B cell (primary cell): Measurements from ENCODE around the gene PPP3CA. TPM values are rescaled to one million over a fixed set of nuclear protein-coding genes. Genes with fewer than 3 reads are reported as not detected.
A peak's percentile ranks its signal among the peaks of the same experiment; 100 is the strongest.

ENCODE experiments used
- ATAC-seq: fragments of 200-7000 bp; cut with Tn5 transposase; one replicate; pipeline ENCODE4 v1.10.0; 2021; ENCODE audit warnings: low read depth, mild to moderate bottlenecking, moderate number of reproducible peaks, moderate library complexity
- CTCF ChIA-PET: fragments of 350-600 bp; sonication (Branson Sonifier 250); formaldehyde crosslinking; loops from one replicate; lab custom pipeline; 2021; ENCODE audit warnings: antibody characterized with exemption, inconsistent platforms; lab: Charles Lee
- POLR2A ChIA-PET: fragments of 350-600 bp; sonication (Branson Sonifier 250); formaldehyde crosslinking; loops from one replicate; lab custom pipeline; 2021; ENCODE audit warnings: antibody characterized with exemption; lab: Charles Lee
- DNase-seq: peaks from one replicate; pipeline ENCODE4 v3.0.0; 2013
- H2AFZ ChIP-seq: 2 replicates; pipeline ENCODE4 v1.6.1; 2012; ENCODE audit warnings: mild to moderate bottlenecking, low read depth, low read length; ENCODE audit not compliant: insufficient read depth, poor library complexity, severe bottlenecking
- H3K27ac ChIP-seq, 2 donors: 1 replicate in 1 of 2; 2 replicates in 1 of 2; pipeline ENCODE4 v1.5.1; 2012 to 2013; ENCODE audit warnings: low read length in 2 of 2, mild to moderate bottlenecking in 2 of 2, moderate library complexity in 1 of 2
- H3K27me3 ChIP-seq, 4 experiments: fragments of 200-600 bp in 1 of 4; sonication (generic) in 1 of 4; replicated peaks in 1 of 4; 1 replicate in 2 of 4; 2 replicates in 2 of 4; pipeline versions ENCODE4 v1.6.1 to v1.7.0; 2013 to 2016; ENCODE audit warnings: low read length in 3 of 4, mild to moderate bottlenecking in 2 of 4, mixed read lengths in 1 of 4, moderate library complexity in 1 of 4; ENCODE audit not compliant: insufficient read depth in 4 of 4, control insufficient read depth in 3 of 4; ENCODE audit errors: control extremely low read depth in 1 of 4
- H3K36me3 ChIP-seq, 2 experiments: replicated peaks in 1 of 2; 1 replicate in 1 of 2; 2 replicates in 1 of 2; pipeline versions ENCODE4 v1.6.1 to v1.7.1; 2013; ENCODE audit warnings: low read length in 1 of 2; ENCODE audit not compliant: insufficient read depth in 2 of 2, control insufficient read depth in 1 of 2; ENCODE audit errors: control extremely low read depth in 1 of 2, extremely low read depth in 1 of 2
- H3K4me1 ChIP-seq, 2 donors: fragments of 200-600 bp in 1 of 2; sonication (generic) in 1 of 2; 1 replicate in 1 of 2; 2 replicates in 1 of 2; pipeline versions ENCODE4 v1.5.1 to v1.6.1; 2013 to 2017; ENCODE audit warnings: low read length in 2 of 2; ENCODE audit not compliant: control insufficient read depth in 2 of 2, insufficient read depth in 2 of 2
- H3K4me2 ChIP-seq: replicated peaks from 2 replicates; pipeline ENCODE3; 2012; ENCODE audit warnings: mild to moderate bottlenecking, low read depth, low read length; ENCODE audit not compliant: poor library complexity, severe bottlenecking
- H3K4me3 ChIP-seq, 5 experiments: fragments of 200-600 bp in 1 of 5; sonication (generic) in 1 of 5; 1 replicate in 3 of 5; 2 replicates in 2 of 5; pipeline versions ENCODE4 v1.5.1 to v1.7.0; 2011 to 2016; ENCODE audit warnings: low read length in 4 of 5, mild to moderate bottlenecking in 4 of 5, low read depth in 2 of 5, control low read depth in 1 of 5, moderate library complexity in 1 of 5; ENCODE audit not compliant: insufficient read depth in 1 of 5; ENCODE audit errors: control extremely low read depth in 1 of 5, extremely low read depth in 1 of 5
- H3K79me2 ChIP-seq: fragments of 200-600 bp; sonication (generic); one replicate; pipeline ENCODE4 v1.6.0; 2016; ENCODE audit warnings: low read length; ENCODE audit not compliant: control insufficient read depth, insufficient read depth
- H3K9ac ChIP-seq: fragments of 200-600 bp; sonication (generic); 2 replicates; pipeline ENCODE4 v1.6.1; 2017; ENCODE audit warnings: mild to moderate bottlenecking, low read length, moderate library complexity
- H3K9me3 ChIP-seq, 3 donors: one replicate each; pipeline versions ENCODE4 v1.6.1 to v1.7.1; 2013; ENCODE audit warnings: low read length in 2 of 3; ENCODE audit not compliant: control insufficient read depth in 2 of 3, insufficient read depth in 1 of 3; ENCODE audit errors: control extremely low read depth in 1 of 3
- H4K20me1 ChIP-seq: 2 replicates; pipeline ENCODE4 v1.6.0; 2012; ENCODE audit warnings: mild to moderate bottlenecking, low read length; ENCODE audit not compliant: insufficient read depth, control insufficient read depth, poor library complexity, severe bottlenecking
- H3K27ac Mint-ChIP-seq: one replicate; pipeline ENCODE4 v1.8.0; 2021; ENCODE audit warnings: mixed read lengths
- H3K27me3 Mint-ChIP-seq: one replicate; pipeline ENCODE4 v1.8.0; 2021; ENCODE audit warnings: mixed read lengths
- H3K4me1 Mint-ChIP-seq: one replicate; pipeline ENCODE4 v1.8.0; 2021; ENCODE audit warnings: mixed read lengths
- H3K4me3 Mint-ChIP-seq: one replicate; pipeline ENCODE4 v1.8.0; 2021; ENCODE audit warnings: mixed read lengths
- H3K9me3 Mint-ChIP-seq: one replicate; pipeline ENCODE4 v1.8.0; 2022; ENCODE audit warnings: mixed read lengths; ENCODE audit not compliant: insufficient read depth
- CTCF ChIP-seq: fragments of 200-600 bp; IDR thresholded peaks from one replicate; pipeline ENCODE4 v1.8.0; 2022; ENCODE audit warnings: antibody characterized with exemption, mild to moderate bottlenecking
- EZH2 ChIP-seq: IDR thresholded peaks from 2 replicates; pipeline ENCODE4 v1.6.1; 2012; ENCODE audit warnings: borderline replicate concordance, low read depth, mild to moderate bottlenecking, moderate library complexity, low read length; ENCODE audit not compliant: insufficient read depth, poor library complexity, severe bottlenecking
- WGBS: methylation state at CpG from one replicate; pipeline ENCODE4 v1.1.5; 2013; ENCODE audit warnings: missing lambda C conversion rate; ENCODE audit not compliant: insufficient coverage; 5-methylcytosine and 5-hydroxymethylcytosine counted together
- intact Hi-C: fragments of 100-400 bp; cut with micrococcal nuclease; formaldehyde crosslinking; loops from one replicate; pipeline ENCODE4 v1.10.0; 2022
- polyA plus RNA-seq: library from polyadenylated mRNA; depleted of rRNA; stranded (reverse); fragments of >200 nt; gene quantifications from 2 replicates; pipeline ENCODE4 v1.2.3, GENCODE V29; 2012
- total RNA-seq, 2 donors: library from RNA; stranded (reverse); fragments of 120-200 nt in 1 of 2; gene quantifications; 1 replicate in 1 of 2; 2 replicates in 1 of 2; pipeline versions ENCODE4 v1.2.3 to v1.2.4, GENCODE V29; 2013 to 2022

PPP3CA gene
- total and polyA plus RNA-seq, 2 donors (not counting 1 experiment from before 2014, with no cell fraction given), result 14.3 to 85.1 TPM

- Mint-ChIP-seq H3K27me3 (peaks cover 2% of the 10 kb centered on the region), H3K4me3 (peak overlapping the region; percentile 44), H3K4me1 (peaks cover 32% of the 10 kb centered on the region), H3K27ac (peak overlapping the region; percentile 48), H3K9me3 (no peaks in the 10 kb centered on the region)
- Histone ChIP-seq H3K27ac (peak overlapping the region in 1 of 2 donors; percentile 7), H3K79me2 (no peaks in the 10 kb centered on the region), H3K4me2 (no peak overlapping the region), H4K20me1 (no peaks in the 10 kb centered on the region), H2AFZ (no peak overlapping the region), H3K4me1 (peaks cover 25% of the 10 kb centered on the region in 2 donors), H3K27me3 (no peaks in the 10 kb centered on the region), H3K9ac (no peak overlapping the region), H3K36me3 (peaks cover 1 to 9% of the 10 kb centered on the region in 2 experiments), H3K4me3 (no peak overlapping the region), H3K9me3 (no peaks in the 10 kb centered on the region)
- peak; percentile 21 for DNase-seq
- CTCF ChIA-PET, result interaction anchor here (0.9 kb wide), 1 partner anchor 927 kb away, joined by 3 read pairs; no protein-coding TSS in a partner anchor
- peak; percentile 58 for ATAC-seq
- POLR2A ChIA-PET, result no interaction called here
- intact Hi-C loops, result no loop called here
- TF ChIP-seq EZH2 (no peak), CTCF (no peak)
- 20% methylated on average over 3 of the region's 4 CpGs for WGBS
These were observed 326.4 kb downstream of the PPP3CA start for GRCh38 chr4:101020956-101021355.

GRCh38 chr4:101019941-101020401 lies 327.4 kb downstream of the PPP3CA start:
- no peak for ATAC-seq
- no peaks in the 10 kb centered on the region for H4K20me1 ChIP-seq
- ChIA-PET POLR2A (interaction anchor here (0.7 kb wide), 1 partner anchor 140 kb away, joined by 5 read pairs; no protein-coding TSS in a partner anchor), CTCF (interaction anchor here (0.7 to 1.1 kb wide), 3 partner anchors 49 to 926 kb away, joined by 3 to 5 read pairs (median 3); no protein-coding TSS in a partner anchor)
- peaks cover 1 to 2% of the 10 kb centered on the region in 2 experiments for H3K36me3 ChIP-seq
- peak overlapping the region; percentile 85 for H3K27ac Mint-ChIP-seq
- H2AFZ ChIP-seq, result no peak overlapping the region
- H3K9ac ChIP-seq, result no peak overlapping the region
- peak overlapping the region in 1 of 2 donors; percentile 22 for H3K27ac ChIP-seq
- peaks cover 25% of the 10 kb centered on the region in 2 donors for H3K4me1 ChIP-seq
- peak overlapping the region; percentile 40 for H3K4me3 Mint-ChIP-seq
- H3K27me3 ChIP-seq, result no peaks in the 10 kb centered on the region
- H3K4me1 Mint-ChIP-seq, result peaks cover 36% of the 10 kb centered on the region
- intact Hi-C loops, result loop anchor here (10.0 kb wide), 1 partner anchor 925 kb away; no protein-coding TSS in a partner anchor
- TF ChIP-seq CTCF (no peak), EZH2 (no peak)
- no peak overlapping the region for H3K4me2 ChIP-seq
- WGBS, result 50% methylated on average over 1 of the region's 1 CpG
- H3K79me2 ChIP-seq, result no peaks in the 10 kb centered on the region
- no peak for DNase-seq
- H3K9me3 Mint-ChIP-seq, result no peaks in the 10 kb centered on the region
- no peak overlapping the region for H3K4me3 ChIP-seq
- H3K27me3 Mint-ChIP-seq, result peaks cover 6% of the 10 kb centered on the region
- H3K9me3 ChIP-seq, result no peaks in the 10 kb centered on the region
